HEK293T (cell line): ENCODE data around the gene NDUFS8.

ENCODE experiments used
- CTCF ChIA-PET: fragments of 350-600 bp; formaldehyde crosslinking; extraction: SDS; loops from one replicate; lab custom pipeline; 2021; ENCODE audit warnings: antibody characterized with exemption, inconsistent platforms; lab: Yijun Ruan, JAX
- POLR2A ChIA-PET: fragments of 350-600 bp; formaldehyde crosslinking; extraction: SDS; loops from one replicate; lab custom pipeline; 2020; ENCODE audit warnings: antibody characterized with exemption, inconsistent platforms; lab: Yijun Ruan, JAX
- DNase-seq: peaks from one replicate; pipeline ENCODE4 v3.0.0; 2012; ENCODE audit warnings: mixed read lengths; ENCODE audit errors: extremely low spot score
- ARNT ChIP-seq: fragments of 450-650 bp; IDR thresholded peaks from 2 replicates; pipeline ENCODE4 v1.6.1; 2017; ENCODE audit warnings: mild to moderate bottlenecking
- BHLHE40 ChIP-seq: fragments of 450-650 bp; IDR thresholded peaks from 2 replicates; pipeline ENCODE4 v1.6.1; 2016; ENCODE audit warnings: mild to moderate bottlenecking, moderate library complexity, borderline replicate concordance
- CTBP1 ChIP-seq: fragments of 450-650 bp; IDR thresholded peaks from 2 replicates; pipeline ENCODE4 v1.6.1; 2016; ENCODE audit warnings: borderline replicate concordance
- ELF4 ChIP-seq: fragments of 450-650 bp; IDR thresholded peaks from 2 replicates; pipeline ENCODE4 v1.6.1; 2017; ENCODE audit warnings: antibody characterized with exemption
- FOXA1 ChIP-seq: fragments of 450-650 bp; IDR thresholded peaks from 2 replicates; pipeline ENCODE4 v1.6.1; 2016; ENCODE audit warnings: mild to moderate bottlenecking
- FOXK2 ChIP-seq: fragments of 450-650 bp; IDR thresholded peaks from 2 replicates; pipeline ENCODE4 v1.6.1; 2016; ENCODE audit warnings: mild to moderate bottlenecking
- FOXM1 ChIP-seq: fragments of 450-650 bp; IDR thresholded peaks from 2 replicates; pipeline ENCODE4 v1.6.1; 2017; ENCODE audit warnings: mild to moderate bottlenecking, borderline replicate concordance
- HDGF ChIP-seq: fragments of 450-650 bp; IDR thresholded peaks from 2 replicates; pipeline ENCODE4 v1.6.1; 2017; ENCODE audit warnings: antibody characterized with exemption, borderline replicate concordance
- L3MBTL2 ChIP-seq: fragments of 450-650 bp; conservative IDR thresholded peaks from 2 replicates; pipeline ENCODE4 v1.6.1; 2016; ENCODE audit warnings: mild to moderate bottlenecking
- LEF1 ChIP-seq: fragments of 450-650 bp; IDR thresholded peaks from 2 replicates; pipeline ENCODE4 v1.6.1; 2017; ENCODE audit warnings: mild to moderate bottlenecking, borderline replicate concordance
- NFRKB ChIP-seq: fragments of 450-650 bp; IDR thresholded peaks from 2 replicates; pipeline ENCODE4 v1.6.1; 2016; ENCODE audit warnings: mild to moderate bottlenecking, moderate library complexity
- PKNOX1 ChIP-seq: fragments of 450-650 bp; IDR thresholded peaks from 2 replicates; pipeline ENCODE4 v1.6.1; 2016
- SP1 ChIP-seq: fragments of 450-650 bp; IDR thresholded peaks from 2 replicates; pipeline ENCODE4 v1.6.1; 2017
- SUZ12 ChIP-seq: fragments of 450-650 bp; IDR thresholded peaks from 2 replicates; pipeline ENCODE4 v1.6.1; 2016; ENCODE audit warnings: mild to moderate bottlenecking
- TARDBP ChIP-seq: fragments of 450-650 bp; IDR thresholded peaks from 2 replicates; pipeline ENCODE4 v1.6.1; 2016
- ZNF384 ChIP-seq: fragments of 450-650 bp; IDR thresholded peaks from 2 replicates; pipeline ENCODE4 v1.6.1; 2016

Gene NDUFS8

DNA sequence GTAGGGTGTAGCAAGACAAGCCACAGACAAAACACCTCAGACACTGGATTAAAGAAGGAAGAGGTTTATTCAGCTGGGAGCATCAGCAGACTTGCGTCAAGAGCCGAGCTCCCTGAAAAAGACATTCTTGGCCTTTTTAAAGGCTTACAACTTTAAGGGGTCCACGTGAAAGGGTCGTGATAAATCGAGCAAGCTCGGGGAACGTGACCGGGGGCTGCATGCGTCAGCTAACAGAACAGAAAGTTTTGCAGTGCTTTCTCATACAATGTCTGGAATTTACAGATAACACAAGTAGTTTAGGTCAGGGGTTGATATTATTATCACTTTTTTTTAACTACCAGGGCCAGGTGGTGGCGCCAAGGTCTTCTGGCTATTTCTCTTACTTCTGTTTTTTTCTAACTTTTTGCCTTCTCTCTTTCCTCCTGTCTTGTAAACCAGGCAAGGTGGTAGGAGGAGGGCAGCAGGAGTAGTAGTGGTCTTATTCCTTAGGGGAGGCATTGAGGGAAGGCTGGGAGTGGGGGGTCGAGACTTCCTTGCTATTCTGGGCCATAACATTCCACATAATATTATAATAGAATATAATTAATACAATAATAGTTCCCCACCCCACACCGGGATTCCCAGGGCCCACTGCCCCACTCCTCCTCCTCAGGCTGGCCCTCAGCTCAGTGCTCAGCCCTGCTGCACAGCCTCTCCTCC is 20.9 kb upstream of the NDUFS8 start:
- TF ChIP-seq SUZ12 (no peak), CTBP1 (no peak), NFRKB (no peak), SP1 (no peak), L3MBTL2 (no peak), ARNT (no peak), FOXM1 (no peak), LEF1 (no peak), HDGF (no peak), PKNOX1 (no peak), ELF4 (no peak), FOXA1 (no peak), ZNF384 (no peak), FOXK2 (no peak), BHLHE40 (no peak), TARDBP (no peak)
- POLR2A ChIA-PET: interaction anchor here (0.9 to 1.5 kb wide), 3 partner anchors 10 to 55 kb away, joined by 3 to 5 read pairs (median 3); partner anchors contain the start of gene NDUFS8
- CTCF ChIA-PET: no interaction called here
- no peak for DNase-seq

DNA sequence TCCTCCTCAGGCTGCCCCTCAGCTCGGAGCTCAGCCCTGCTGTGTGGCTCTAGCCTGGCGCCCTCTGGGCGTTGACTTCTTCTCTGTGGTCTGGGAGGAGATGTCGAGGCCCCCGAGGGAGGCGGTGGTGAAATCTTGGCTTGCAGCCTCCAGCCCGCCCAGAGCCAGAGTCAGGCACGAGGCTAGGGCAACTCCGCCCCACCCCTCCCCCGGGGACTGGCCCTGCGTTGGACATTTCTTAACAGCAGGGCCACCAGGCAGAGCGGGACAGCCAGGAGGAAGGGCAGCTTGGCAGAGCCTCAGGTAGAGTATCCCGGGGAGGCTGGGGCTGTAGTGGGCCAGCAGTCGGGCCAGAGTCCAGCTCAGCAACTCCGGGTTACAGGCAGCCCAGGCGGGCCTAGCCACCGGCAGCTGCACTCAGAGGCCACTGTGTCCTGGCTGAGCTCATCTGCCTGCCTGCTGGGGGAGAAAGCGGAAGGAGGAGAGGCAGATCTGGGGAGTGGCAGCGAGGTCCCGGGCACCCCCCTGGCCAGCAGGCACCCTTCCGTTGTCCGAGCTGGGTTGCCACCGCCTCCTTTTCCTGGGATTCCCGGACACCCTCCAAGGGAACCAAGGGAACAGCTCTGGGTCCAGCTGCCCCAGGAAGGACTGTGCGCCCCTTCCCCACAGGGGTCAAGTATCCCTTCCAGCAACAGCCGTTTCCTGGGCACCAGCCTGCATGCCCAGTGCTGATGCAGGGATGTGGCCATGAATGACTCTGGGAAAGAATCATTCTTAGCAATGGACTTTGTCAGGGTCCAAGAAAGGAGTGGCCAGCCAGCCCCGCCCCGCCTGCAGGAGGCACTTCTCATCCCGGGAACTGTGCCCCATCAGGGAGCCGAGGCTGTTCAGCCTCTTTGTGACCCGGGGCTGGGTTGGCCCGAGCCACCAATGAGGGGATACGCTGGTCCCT is 20.1 kb upstream of the NDUFS8 start, which contains the start of gene ALDH3B1:
ALDH3B1 (plus strand) TSS at position 238 of the 952 bp plus-strand sequence. CDS start 4,971 bp downstream, outside the sequence.
- CTCF ChIA-PET: no interaction called here
- POLR2A ChIA-PET: interaction anchor here (0.9 to 1.5 kb wide), 5 partner anchors 9 to 56 kb away, joined by 3 to 6 read pairs (median 3); partner anchors contain the start of gene NDUFS8
- no peak for TF ChIP-seq FOXA1
- TF ChIP-seq L3MBTL2: peak; percentile 64
- peak; percentile 44 for DNase-seq

- TF ChIP-seq ARNT (no peak), FOXM1 (no peak), L3MBTL2 (no peak), PKNOX1 (no peak), ELF4 (no peak), LEF1 (no peak), CTBP1 (no peak)
- CTCF ChIA-PET: interaction anchor here (0.6 kb wide), 1 partner anchor 8 kb away, joined by 3 read pairs; no protein-coding TSS in a partner anchor
- no peak for DNase-seq
- POLR2A ChIA-PET: interaction anchor here (0.9 to 1.3 kb wide), 2 partner anchors 8 to 12 kb away, joined by 3 to 6 read pairs; no protein-coding TSS in a partner anchor
Observed at GRCh38 chr11:68011051-68011943, 19.2 kb upstream of the NDUFS8 start.

DNA sequence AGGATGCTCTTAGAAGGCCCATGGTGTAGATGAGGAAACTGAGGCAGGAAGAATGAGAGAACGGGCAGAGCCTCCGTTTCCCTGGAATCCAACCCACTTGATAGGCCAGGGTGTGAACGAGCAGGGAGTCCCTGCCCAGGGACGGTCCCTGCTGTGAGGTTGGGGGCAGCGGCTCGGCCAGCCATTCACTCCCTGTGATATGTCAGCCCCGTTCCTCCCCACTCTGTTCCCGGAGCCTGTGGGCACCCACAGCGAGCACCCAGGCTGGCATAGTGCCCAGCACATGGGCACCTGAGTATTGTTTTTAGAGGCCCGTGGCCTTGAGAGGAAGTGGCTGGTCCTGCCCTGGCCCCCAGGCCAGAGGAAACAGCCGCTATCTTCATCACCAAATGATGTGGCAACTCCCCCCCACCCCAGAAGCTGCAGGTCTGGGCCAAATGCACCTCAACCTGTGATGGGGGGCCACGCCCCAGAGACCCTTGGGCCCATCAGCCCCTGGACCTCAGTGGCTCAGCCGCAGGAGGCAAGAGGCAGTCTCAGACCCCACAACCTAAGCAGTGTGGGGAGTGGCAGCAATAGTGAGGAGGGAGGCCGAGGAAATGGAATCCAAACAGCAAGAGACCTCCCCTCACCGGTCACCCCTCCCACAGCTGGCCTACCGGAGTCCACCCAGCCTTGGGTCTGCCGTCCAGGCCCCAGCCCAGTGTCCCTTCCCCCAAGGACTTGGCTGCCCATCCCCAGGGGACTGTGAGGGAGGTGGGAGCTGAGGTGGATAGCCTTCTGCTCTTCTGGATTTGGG is 18.2 kb upstream of the NDUFS8 start:
- DNase-seq: no peak
- ChIA-PET CTCF (no interaction called here), POLR2A (interaction anchor here (1.0 kb wide), 1 partner anchor 16 kb away, joined by 3 read pairs; no protein-coding TSS in a partner anchor)
- no peak for TF ChIP-seq SP1
- no peak for TF ChIP-seq HDGF
- TF ChIP-seq ARNT: no peak
- TF ChIP-seq CTBP1: no peak
- no peak for TF ChIP-seq ZNF384
- TF ChIP-seq NFRKB: no peak
- TF ChIP-seq LEF1: no peak
- TF ChIP-seq FOXA1: no peak
- no peak for TF ChIP-seq PKNOX1
- no peak for TF ChIP-seq BHLHE40
- TF ChIP-seq TARDBP: no peak
